Measurements from ENCODE around the gene KRTAP8-1.

Gene KRTAP8-1, protein sequence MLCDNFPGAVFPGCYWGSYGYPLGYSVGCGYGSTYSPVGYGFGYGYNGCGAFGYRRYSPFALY

DNA sequence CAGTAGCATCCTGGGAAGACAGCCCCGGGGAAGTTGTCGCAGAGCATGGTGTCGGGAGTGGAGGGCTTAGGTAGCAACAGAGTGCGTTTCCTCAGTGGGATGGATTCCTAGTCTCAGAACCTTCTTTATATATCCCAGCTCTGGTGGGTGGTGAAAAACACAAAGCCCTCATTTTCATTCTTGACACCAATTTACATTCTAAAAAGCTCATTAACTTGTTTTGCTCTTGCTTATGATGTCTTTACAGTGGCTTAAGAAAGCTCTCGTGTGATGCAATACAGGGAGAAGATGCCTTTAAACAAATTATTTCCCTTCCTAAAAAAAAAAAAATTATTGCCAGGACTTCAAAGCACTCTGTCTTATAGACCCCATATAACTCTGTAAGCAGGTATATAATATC lies at the start of gene KRTAP8-1:
Gene KRTAP8-1, minus strand, starts transcription at position 101 of the 400 bp plus-strand sequence. Its CDS starts 54 bp downstream, at position 47.
- no peak for DNase-seq

DNA sequence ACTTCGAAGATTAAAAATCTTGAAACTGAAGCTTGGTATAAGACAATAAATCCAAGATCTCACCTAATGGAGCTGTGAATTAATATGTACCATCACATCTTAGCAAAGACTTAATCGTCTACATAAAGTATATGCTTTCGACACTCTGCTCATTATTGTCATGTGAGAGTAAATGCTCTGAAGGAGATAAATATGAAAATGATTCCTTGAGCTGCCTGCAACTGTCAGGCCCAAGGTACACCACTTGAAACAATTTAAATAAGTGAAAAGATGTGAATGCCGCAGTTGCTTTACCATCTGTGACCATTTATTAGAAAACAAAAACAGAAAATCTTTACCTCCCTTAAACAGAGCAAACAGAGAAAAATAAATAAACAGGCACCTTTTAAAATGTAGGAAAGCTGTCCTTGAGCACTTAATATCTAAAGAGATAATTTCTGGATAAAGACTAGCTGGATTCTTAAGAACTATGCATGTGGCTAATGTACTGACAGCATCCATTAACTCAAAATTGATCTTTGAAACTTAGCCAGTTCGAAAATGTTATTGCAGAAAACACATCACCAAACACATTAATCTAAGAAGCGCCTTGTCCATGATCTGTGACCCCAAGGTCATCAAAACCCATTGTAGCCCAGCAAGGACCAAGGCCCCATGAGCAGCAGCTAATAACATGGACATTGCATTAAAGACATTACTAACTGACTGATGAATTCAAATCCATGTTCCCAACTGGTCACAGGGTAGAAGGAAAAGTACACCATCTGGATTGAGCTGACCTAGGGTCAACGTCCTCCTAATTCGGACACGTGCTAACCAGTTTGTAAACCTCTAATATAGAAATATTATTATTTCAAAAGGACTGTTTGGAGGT lies 34.8 kb upstream of the KRTAP8-1 start:
- no peak for DNase-seq

DNA sequence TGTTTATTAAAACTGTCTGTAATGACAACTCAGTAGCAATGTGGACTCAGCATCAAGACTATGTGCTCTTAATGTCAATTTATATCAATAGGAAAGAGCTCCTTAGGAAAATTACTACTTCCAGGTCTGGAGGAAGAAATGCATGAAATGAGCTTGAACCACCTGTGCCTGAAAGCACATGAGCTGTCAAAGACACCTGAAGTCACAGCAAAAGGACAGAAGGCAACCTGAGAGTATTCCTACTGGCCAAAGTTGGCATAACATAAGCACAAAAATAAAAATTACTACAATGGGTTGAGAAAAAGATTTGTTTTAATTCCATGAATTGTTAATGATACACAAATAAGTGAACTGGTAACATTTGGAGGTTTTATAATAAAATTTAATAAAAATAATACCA lies 29.9 kb upstream of the KRTAP8-1 start:
- DNase-seq = no peak

DNA sequence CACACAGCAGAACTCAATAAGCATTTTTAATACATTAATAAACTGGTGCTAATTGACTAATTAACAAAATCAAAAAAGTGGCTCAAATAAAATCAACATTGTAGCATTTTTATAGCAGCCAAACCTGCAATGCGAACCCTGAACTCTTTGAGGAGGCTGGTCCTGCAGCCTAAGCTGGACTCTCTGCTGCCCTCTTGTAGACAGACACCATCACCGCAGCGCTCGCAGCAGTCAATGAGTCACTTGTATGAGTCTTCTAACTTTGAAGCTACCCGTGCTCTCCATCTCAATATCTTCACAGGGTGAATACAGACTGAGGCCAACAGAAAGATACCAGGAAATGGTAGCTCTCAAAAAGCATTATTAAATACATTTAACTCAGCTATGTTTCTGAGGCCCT lies 26.2 kb upstream of the KRTAP8-1 start:
- no peak for DNase-seq

DNA sequence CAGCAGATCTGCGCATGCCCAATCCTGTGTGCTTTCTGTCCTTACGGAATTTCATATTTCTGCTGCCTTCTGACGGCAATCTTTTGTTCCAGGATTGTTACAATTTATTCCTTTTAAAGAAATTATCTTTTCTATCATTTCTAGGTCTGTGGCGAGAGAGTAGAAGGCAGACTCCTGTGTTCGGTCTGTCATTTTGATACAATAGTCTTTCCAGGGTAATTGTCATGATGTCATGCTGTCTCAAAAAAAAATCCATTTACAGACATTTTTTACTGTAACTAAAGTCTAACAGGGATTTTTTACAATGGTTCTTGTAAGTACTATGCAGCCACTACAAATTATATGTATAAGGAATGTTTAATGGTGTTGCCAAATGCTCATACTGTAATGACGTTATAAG lies 25.5 kb upstream of the KRTAP8-1 start:
- DNase-seq = no peak

DNA sequence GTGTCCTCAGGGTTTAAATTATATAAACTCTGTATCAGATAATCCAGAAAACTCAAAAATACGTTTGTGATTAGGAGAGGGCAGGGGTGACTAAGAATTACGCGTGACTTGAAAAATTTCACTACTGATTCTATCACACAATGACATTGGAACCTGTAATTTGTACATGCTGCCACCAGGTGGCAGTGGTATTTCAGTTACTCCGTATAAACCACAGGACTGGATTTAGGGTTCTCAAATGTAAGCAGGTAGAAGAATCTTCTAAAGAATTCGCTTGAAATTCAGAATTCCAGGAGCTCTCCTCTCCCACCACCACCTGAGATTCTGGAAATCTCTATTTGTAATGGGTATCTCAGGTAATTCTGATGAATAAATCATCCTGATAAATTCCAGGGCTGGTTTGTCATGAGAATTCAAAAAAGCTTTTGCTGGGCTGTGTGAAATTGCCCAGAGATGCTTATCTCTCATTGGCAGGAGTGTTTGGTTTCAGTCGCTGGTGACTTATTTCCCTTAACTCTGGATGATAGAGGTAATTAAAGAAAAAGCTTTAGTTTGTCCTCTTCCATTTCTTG lies 18.2 kb upstream of the KRTAP8-1 start:
- DNase-seq = no peak

DNA sequence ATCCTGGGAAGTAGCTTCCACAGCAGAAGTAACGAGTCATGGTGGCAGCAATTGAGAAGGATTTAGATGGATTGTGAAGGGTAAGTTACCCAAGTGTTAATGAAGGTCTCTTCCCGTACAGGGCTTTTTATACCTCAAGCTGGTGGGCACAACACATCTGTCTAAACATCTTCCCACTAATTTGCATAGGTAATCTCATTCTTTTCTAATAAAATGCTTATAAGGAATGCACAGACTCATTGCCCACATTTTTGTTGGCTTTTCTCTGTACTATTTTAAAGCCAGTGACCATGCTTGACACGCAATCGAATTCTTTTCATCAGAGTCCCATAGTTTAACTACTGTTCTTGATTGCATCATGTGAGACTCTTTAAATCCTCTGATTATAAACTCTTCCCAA lies 16.6 kb upstream of the KRTAP8-1 start, which contains the start of gene KRTAP7-1:
Gene KRTAP7-1, minus strand, starts transcription at position 101 of the 400 bp plus-strand sequence. Its CDS starts 61 bp downstream, at position 40.
- no peak for DNase-seq

DNA sequence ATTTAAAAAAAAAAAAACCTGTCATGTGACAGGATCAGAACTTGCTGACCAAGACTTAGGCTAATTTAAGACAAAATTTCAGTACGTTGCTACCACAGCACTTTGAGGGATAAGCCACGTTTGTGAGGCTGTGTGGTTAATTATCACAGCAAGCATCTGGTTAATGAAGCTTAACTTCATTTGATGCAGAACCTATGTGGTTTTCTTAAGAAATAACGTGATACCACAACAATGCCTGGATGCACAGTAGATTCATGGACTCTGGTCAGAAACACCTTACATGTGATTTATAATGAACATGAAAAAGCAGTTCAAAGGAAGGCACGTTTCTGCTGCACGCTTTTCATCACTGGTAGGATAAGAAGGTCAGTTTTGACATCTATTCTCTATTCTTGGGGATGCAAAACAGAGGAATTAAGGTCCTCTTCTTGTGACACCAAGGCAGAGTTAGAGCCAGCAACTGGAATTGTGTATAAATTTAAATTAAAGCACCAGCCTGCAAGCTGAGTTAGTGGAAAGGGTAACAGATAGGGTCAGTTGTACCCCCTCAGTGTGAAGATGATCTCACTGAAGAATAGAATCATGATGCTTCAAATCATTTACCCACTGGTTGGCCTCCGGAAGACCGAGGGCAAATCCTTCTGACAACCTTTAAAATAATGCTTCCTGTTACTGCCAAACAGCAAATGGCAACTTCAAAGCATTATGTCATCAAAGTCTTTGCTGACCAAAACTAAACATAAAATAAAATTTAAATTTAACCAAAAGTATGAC lies 6.0 kb upstream of the KRTAP8-1 start:
- no peak for DNase-seq

DNA sequence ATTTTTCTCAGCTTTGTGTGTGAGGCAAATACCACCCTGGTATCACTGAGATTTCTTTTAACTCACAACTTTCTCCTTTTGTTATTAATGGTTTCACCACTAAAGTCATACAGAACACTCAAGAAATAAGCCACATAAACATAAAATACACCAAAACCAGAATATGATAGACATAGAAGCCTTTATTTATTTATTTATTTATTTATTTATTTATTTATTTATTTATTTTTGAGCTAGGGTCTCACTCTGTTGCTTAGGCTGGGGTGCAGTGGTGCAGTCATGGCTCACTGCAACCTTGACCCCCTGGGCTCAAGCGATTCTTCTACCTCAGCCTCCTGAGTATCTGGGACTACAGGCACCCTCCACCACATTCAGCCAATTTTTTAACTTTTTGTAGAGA lies 12.5 kb downstream of the KRTAP8-1 start:
- no peak for DNase-seq

DNA sequence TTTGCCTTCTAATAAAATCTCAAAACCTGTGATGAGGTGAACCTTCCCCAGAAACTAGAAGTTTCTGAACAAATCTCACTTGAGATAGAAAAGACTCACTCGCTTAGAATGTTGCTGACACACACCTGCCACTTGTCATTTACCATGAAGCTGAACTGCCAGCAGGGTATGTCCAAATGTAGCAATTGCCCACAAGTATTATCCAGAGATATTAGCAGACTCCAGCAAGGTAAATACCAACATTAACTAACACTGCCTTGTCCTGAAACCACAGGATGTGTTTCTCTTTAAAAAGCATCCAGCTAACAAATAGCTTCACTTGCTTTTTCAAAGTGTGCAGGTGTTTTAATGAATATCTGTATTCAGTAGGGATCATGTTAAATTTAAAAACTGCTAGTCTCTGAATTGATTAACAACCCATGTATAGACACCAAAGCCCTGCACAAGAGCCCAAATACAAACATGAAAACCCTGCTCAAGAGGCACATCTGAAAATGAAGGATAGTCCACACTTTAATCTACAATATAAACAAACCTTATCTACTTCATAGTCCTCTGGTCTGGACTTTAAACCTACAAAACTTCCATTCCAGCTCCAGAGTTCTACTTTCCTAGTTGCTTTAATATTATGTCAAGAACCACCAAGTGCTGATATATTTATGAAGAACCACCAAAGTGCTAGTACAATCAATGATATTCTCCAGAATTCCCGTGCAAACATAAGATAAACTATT lies 19.3 kb downstream of the KRTAP8-1 start:
- no peak for DNase-seq

DNA sequence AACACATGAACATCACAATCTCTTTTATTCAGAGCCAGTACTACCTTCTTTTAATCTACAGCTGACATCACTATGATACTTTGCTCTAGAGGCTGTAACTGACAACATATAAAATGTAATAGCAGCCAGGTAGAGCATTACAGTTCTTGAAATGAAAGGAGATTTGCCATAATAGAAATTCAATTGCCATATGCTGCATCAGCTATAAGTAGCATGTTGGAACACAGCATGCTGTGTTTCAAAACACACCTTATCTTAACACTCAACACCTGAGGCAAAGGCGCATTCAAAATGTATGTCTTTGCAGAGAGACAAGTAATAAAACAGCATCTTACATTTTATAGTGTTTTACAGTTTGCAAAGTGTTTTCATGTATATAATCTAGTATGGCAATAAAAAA lies 33.8 kb downstream of the KRTAP8-1 start:
- no peak for DNase-seq

DNA sequence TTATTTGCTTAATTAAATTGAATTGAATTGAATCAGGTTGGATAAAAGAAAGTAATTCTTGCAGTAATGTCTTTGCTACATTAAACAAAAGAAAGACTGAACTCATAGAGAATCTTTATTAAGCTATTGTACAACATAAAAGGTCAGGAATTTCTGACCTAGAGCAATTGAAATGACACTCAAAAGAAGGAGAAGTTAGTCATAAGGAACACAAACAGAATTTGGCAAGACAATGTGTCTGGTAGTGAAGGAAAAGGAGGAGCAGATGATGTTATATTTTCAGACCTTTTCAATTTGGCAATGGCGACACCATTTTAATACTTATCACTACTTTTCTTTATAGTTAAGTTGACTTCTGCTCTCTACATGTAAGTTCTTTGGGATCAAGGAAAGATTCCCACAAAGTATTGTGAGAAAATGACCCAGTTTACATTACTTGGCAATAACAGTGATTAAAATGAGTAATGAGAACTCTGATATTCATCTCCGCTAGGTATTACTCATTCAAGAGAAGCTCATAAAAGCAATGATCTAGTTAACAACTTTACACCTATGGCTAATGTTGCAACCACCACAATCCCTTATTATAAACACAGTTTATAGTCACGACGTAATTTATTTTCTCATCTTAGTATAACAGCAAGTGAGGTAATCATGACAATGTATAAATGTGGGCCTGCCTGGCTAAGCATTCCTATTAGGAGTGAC lies 43.2 kb downstream of the KRTAP8-1 start:
- DNase-seq = no peak

Data from amniotic stem cell (primary cell).